Fibroblast of lung (primary cell): ENCODE measurements around the gene TMEM184B.

ENCODE experiments used
- CTCF ChIP-seq, 2 donors: IDR thresholded peaks in 1 of 2; conservative IDR thresholded peaks in 1 of 2; 1 replicate in 1 of 2; 2 replicates in 1 of 2; pipeline ENCODE4 v1.5.1; 2011 to 2012; ENCODE audit warnings: low read length in 2 of 2, control low read depth in 1 of 2, inconsistent platforms in 1 of 2, low read depth in 1 of 2, mild to moderate bottlenecking in 1 of 2
- EZH2 ChIP-seq: IDR thresholded peaks from 2 replicates; pipeline ENCODE4 v1.5.1; 2012; ENCODE audit warnings: low read length, control low read depth, mild to moderate bottlenecking; ENCODE audit errors: missing control alignments

- no peak for TF ChIP-seq CTCF (conservative IDR thresholded peaks at IDR 0.05 in 1 of 2, IDR thresholded peaks at IDR 0.05 in 1 of 2; ENCODE audit: low read depth in 1 of 2, low read length in 2 of 2)
- TF ChIP-seq EZH2 = no peak
Measured at GRCh38 chr22:38315823-38316363, 43.1 kb upstream of the TMEM184B start.
